ENCODE results near the gene ACAP2.

DNA sequence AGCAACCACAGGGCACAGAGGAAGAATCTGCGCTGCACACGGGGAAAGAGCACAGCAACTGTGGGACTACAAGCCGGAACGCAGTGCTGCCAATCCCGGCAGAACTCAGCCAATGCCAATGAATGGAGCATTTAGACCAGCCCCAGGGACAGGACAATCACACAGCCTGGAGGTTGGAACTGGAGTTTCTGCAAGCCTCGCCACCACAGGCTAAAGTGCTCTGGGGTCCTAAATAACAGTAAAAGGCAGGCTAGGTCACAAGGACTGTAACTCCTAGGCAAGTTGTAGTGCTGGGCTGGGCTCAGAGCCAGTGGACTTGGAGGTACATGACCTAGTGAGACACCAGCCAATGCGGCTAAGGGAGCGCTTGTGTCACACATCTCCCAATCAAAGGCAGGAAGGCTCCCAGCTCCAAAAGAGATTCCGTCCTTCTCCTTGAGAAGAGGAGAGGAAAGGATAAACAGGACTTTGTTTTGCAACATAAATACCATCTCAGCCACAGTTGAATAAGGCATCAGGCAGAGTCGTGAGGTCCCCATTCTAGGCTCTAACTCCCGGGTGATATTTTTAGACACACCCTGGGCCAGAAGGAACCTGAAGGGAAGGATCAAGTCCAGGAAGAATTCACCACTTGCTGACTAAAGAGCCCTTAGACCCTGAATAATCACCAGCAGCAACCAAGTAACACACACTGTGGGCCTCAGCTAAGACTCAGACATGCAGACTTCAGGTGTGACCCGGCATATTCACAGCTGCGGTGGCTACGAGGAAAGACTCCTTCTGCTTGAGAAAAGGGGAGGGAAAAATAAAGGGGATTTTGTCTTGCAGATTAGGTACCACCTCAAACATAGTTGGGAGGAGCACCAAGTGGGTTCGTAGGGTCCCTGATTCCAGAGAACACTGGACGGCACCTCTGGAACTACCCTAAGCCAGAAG lies 86.4 kb downstream of the ACAP2 start:
- TF ChIP-seq L3MBTL2 (conservative IDR thresholded peaks at IDR 0.05) = no peak
- no peak for TF ChIP-seq ELF4 (IDR thresholded peaks at IDR 0.05)
- TF ChIP-seq BHLHE40 (IDR thresholded peaks at IDR 0.05; ENCODE audit: borderline replicate concordance) = no peak
- TF ChIP-seq FOXA1 (IDR thresholded peaks at IDR 0.05) = no peak
- no peak for TF ChIP-seq SUZ12 (IDR thresholded peaks at IDR 0.05)
- no peak for TF ChIP-seq FOXM1 (IDR thresholded peaks at IDR 0.05; ENCODE audit: borderline replicate concordance)
- TF ChIP-seq NFRKB (IDR thresholded peaks at IDR 0.05) = no peak
- TF ChIP-seq SP1 (IDR thresholded peaks at IDR 0.05) = no peak
- no peak for TF ChIP-seq LEF1 (IDR thresholded peaks at IDR 0.05; ENCODE audit: borderline replicate concordance)
- TF ChIP-seq CTBP1 (IDR thresholded peaks at IDR 0.05; ENCODE audit: borderline replicate concordance) = no peak
- TF ChIP-seq TARDBP (IDR thresholded peaks at IDR 0.05) = no peak
- TF ChIP-seq, protein P1, sequence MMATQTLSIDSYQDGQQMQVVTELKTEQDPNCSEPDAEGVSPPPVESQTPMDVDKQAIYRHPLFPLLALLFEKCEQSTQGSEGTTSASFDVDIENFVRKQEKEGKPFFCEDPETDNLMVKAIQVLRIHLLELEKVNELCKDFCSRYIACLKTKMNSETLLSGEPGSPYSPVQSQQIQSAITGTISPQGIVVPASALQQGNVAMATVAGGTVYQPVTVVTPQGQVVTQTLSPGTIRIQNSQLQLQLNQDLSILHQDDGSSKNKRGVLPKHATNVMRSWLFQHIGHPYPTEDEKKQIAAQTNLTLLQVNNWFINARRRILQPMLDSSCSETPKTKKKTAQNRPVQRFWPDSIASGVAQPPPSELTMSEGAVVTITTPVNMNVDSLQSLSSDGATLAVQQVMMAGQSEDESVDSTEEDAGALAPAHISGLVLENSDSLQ (IDR thresholded peaks at IDR 0.05) = no peak
- no peak for TF ChIP-seq FOXK2 (IDR thresholded peaks at IDR 0.05)
- TF ChIP-seq ZNF384 (IDR thresholded peaks at IDR 0.05) = no peak

Data from HEK293T (cell line).